DMS53 (cell line): ENCODE measurements around the gene POLE2.
"Not testable (repeated sequence)": the region's sequence is repeated elsewhere in the genome, so short reads cannot be mapped to it uniquely, and the experiment has no call there.

Experiments used
- DNase-seq: peaks from one replicate; lab custom pipeline; 2025; lab: John Stamatoyannopoulos, UW

POLE2 gene

DNA sequence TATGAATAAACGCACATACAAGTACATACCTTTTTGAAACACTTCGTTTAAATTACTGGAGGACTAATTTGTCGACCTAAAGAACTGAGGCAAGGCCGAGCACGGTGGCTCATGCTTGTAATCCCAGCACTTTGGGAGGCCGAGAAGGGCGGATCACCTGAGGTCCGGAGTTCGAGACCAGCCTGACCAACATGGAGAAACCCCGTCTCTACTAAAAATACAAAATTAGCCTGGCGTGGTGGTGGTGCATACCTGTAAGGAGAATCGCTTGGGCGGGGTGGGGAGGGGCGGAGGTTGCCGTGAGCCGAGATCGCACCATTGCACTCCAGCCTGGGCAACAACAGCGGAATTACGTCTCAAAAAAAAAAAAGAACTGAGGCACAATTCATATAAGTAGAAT, 68.7 kb downstream of the POLE2 start:
- not testable (repeated sequence) for DNase-seq

DNA sequence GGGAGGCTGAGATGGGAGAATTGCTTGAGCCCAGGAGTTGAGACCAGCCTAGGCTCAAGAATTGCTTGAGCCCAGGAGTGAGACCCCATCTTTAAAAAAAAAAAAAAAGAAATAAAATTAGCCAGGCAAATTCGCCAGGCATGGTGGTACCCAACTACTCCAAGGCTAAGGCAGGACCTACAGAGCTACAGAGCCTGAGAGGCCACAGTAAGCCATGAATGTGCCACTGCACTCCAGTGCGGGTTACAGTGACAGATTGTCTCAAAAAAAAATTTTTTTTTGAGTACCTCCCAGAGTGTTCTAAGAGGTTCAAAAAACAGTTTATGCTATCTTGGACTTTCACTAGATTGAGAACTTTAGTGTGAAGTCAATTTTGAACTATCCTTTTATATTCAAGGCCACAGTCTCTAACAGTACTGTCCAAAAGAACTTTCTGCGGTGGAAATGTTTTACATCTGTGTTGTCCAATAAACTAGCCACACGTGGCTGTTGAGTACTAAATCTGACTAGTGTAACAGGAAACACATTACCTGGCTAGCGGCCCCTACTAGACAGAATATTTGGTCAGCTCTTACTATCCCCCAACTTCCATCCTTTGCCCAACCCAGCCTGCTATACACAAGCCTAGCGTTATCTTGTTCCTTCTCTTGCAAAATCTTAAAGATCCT, 70.0 kb downstream of the POLE2 start:
- no peak for DNase-seq

DNA sequence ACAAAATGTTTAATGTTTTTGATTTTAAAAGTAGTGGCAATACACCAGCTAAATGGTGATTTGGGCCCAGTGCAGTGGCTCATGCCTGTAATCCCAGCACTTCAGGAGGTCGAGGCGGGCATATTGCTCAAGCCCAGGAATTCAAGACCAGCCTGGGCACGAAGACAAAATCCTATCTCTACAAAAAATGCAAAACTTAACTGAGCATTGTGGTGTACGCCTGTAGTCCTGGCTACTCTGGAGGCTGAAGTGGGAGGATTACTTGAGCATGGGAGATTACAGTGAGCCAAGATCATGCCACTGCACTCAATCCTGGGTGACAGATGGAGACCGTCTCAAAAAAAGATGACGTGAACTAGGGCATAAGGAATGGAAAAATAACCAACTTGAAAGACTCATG, 72.2 kb downstream of the POLE2 start:
- DNase-seq, result no peak

DNA sequence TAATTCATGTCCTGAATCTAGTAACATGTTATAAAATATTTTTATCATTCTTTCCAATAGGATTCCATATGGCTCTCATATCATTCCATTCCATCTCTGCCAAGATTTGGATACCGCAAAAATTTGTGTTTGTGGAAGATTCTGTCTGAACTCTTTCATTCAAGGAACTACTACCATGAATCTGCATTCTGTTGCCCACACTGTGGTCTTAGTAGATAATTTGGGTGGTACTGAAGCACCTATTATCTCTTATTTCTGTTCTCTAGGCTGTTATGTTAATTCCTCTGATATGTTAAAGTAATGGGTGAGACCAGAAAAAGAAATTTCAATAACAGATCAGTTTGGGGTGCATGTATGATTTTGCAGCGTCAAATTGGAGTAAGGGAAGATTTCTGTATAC, 73.8 kb downstream of the POLE2 start:
- DNase-seq, result no peak

DNA sequence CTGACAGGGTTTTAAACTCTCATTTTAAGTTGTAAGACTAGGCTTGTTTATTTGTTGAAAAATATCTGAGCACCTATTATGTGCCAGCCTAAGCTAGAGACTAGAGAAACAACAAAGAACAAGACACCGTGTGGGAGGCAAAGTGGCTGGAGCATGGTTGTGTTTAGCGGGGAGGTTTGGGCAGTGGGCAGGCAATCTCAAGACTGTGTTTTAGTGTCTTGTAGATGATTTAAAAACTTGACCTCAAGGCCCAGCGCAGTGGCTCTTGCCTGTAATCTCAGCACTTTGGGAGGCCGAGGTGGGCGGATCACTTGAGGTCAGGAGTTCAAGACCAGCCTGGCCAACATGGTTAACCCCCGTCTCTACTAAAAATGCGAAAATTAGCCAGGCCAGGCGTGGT, 75.3 kb downstream of the POLE2 start:
- DNase-seq, result no peak

DNA sequence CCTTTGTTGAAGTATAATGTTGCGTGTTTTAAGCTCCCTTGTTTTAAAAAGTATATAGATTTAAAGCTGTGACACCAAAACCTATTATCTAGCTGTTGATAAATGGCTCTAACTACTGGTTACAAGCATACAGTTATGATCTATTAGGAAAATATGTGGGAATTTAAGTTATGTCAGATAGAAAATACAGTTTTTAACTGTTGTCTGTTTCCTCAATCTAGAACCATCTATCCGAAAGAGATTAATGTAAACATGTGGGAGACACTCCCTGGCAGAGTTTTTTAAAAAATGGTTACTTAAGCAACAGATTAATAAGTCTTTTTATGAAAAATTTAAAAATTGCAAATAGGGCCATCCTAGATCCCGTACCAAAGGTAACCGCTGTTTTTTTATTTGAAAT, 75.8 kb downstream of the POLE2 start:
- DNase-seq, result no peak

DNA sequence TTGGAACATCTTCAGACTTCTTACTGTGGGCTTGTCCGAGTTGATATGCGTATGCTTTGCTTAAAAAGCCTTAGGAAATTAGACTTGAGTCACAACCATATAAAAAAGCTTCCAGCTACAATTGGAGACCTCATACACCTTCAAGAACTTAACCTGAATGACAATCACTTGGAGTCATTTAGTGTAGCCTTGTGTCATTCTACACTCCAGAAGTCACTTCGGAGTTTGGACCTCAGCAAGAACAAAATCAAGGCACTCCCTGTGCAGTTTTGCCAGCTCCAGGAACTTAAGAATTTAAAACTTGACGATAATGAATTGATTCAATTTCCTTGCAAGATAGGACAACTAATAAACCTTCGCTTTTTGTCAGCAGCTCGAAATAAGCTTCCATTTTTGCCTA, 80.4 kb downstream of the POLE2 start:
- DNase-seq, result no peak

DNA sequence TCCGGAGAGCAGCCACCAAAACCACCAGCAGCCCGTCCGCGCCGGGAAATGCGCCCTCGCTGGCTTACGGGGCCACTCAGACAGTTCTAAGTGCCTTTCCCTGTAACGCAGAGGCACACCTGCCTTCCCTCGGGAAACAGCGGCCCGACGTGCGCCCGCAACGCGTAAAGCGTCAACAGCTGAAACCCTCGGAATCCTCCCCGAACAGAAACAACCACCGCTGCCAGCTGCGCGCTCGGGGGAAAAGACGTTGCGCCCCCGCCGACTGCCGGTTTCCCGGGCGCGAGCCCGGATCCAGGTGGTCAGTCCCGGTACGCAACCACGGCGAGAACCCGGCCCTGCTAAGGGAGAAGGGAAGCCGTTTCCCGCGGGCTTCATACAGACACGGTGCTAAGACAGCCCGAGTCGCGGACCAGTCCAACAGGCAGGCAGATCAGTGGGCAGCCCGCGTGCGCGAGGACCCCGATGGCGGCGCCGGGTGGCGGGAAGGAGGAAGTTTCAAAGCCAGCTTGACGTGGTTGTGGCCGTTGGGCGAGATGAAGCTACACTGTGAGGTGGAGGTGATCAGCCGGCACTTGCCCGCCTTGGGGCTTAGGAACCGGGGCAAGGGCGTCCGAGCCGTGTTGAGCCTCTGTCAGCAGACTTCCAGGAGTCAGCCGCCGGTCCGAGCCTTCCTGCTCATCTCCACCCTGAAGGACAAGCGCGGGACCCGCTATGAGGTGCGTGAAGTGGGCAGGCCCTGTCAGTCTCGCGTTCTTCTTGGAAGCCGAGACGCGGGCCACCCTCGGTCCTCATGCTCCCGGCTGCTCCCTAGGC, 89.3 kb downstream of the POLE2 start, which contains the start of gene LRR1:
Gene LRR1, plus strand, starts transcription at position 456 of the 816 bp plus-strand sequence. Its CDS starts 81 bp downstream, at position 537.
- DNase-seq, result peak; percentile 91

DNA sequence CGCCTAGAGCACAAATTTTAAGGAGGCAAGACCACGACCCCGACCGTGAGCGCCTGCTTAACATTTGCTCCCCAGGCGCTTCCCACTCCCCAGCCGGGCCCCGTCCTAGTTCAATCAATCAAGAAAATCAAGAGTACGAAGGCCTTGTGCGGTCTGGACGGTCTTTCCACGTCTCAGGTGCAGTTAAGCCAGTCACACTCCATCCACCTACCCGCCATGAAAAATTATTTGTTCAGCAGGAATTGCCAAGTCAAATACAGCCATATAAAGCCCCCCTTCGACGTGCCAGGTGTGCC, 89.9 kb downstream of the POLE2 start:
- DNase-seq, result no peak

DNA sequence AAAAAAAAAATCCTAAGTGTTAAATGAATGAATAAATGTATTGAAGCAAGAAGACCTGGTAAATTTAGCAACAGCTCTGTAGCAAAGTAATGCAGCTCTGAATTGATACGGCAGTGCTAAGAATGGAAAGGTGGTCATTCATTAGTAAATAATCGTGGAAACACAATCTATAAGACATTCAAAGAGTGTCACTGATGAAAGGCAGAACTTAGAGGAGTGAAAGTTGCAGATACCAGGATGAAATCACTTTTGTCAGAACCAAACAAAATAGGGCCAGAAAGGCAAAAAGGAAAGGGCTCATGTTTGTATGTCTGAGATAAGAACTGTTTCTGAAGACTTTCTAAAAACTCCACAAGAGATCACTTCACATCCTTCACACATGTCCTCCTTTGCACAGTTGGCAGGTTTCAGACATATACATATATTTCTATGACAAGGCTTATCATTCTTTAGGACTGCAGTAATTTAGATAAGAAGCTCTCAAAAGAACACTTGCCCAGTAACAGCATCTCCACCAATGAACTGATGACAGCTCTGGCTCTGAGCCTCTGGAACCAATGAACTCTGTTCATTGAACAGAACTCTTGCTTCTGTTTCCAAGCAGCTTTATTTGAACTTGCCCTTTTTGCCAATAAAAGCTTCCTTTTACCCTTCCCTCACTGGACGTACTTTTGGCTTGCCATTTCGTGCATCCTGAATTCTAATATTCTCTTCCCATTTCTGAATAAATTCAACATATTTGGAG, 93.5 kb downstream of the POLE2 start:
- no peak for DNase-seq
